Measurements from ENCODE around the gene AGR2. TPM values are rescaled to one million over a fixed set of nuclear protein-coding genes. Genes with fewer than 3 reads are reported as not detected.

The AGR2 gene
- total RNA-seq, 1 experiment from 2014 or later, result not detected

DNA sequence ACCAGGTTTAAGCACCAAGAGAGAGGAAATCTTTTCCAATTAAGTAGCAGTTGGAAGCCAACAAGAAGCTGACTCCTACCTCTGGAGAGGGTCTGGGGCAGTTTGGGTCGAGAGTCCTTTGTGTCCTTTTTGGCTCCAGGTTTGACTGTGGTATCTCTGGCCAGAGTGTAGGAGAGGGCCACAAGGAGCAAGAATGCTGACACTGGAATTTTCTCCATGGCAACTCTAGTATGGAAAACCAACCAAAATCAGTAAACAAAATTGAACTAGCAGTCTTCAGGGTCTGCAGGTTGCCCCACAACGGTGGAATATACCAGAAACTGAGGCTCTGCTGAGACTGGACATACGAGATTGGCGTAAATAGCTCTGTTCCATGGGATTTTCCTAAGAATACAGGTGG lies 3.2 kb downstream of the AGR2 start:
- Histone ChIP-seq H3K4me2 (ENCODE audit: insufficient read depth, insufficient read length, low read length) (no peak overlapping the region), H3K23me2 (ENCODE audit: insufficient read length, low read depth, low read length, poor library complexity, severe bottlenecking) (no peaks in the 10 kb centered on the region), H2AFZ (ENCODE audit: low read length) (no peak overlapping the region), H4K91ac (ENCODE audit: insufficient read length, low read depth, low read length) (no peak overlapping the region), H3K79me2 (ENCODE audit: insufficient read depth, low read length) (no peaks in the 10 kb centered on the region), H3K27ac (ENCODE audit: insufficient read length, low read depth, low read length) (no peak overlapping the region), H3K4ac (ENCODE audit: low read depth, low read length) (no peak overlapping the region), H3T11ph (ENCODE audit: low read length) (no peak overlapping the region), H3K14ac (ENCODE audit: insufficient read depth, low read length) (no peak overlapping the region), H2BK120ac (ENCODE audit: low read depth, low read length, poor library complexity, severe bottlenecking) (no peak overlapping the region), H3K4me1 (ENCODE audit: insufficient read depth, low read length) (no peaks in the 10 kb centered on the region), H2BK20ac (ENCODE audit: low read depth, low read length, poor library complexity, severe bottlenecking) (no peak overlapping the region), H2AK5ac (ENCODE audit: insufficient read length, low read length) (no peak overlapping the region), H3K23ac (ENCODE audit: insufficient read length, low read depth, low read length) (no peak overlapping the region), H3K56ac (ENCODE audit: insufficient read length, low read depth, low read length) (no peak overlapping the region), H3K27me3 (ENCODE audit: insufficient read depth, low read length) (no peaks in the 10 kb centered on the region), H4K20me1 (ENCODE audit: control insufficient read depth, insufficient read depth, insufficient read length) (no peaks in the 10 kb centered on the region), H3K18ac (ENCODE audit: insufficient read length, low read depth, low read length) (no peak overlapping the region), H3K79me1 (ENCODE audit: insufficient read depth, low read depth, low read length, poor library complexity, severe bottlenecking) (no peaks in the 10 kb centered on the region), H2BK15ac (ENCODE audit: low read depth, low read length) (no peak overlapping the region), H2BK12ac (ENCODE audit: insufficient read length, low read depth, low read length) (no peak overlapping the region), H3K9ac (ENCODE audit: extremely low read depth, insufficient read length, low read length) (no peak overlapping the region), H3K9me3 (ENCODE audit: control insufficient read depth, low read depth, low read length) (no peaks in the 10 kb centered on the region), H4K5ac (ENCODE audit: insufficient read length, low read depth, low read length) (no peak overlapping the region), H2BK5ac (ENCODE audit: insufficient read length, low read length) (no peak overlapping the region), H4K8ac (replicated peaks; ENCODE audit: insufficient read length, low read depth, low read length) (no peak overlapping the region)
- Mint-ChIP-seq H3K4me3 (no peak overlapping the region), H3K9me3 (no peaks in the 10 kb centered on the region), H3K27me3 (ENCODE audit: low read depth) (no peaks in the 10 kb centered on the region), H3K4me1 (peaks cover 3 to 8% of the 10 kb centered on the region in 2 experiments; a peak in 3 of 4 replicates), H3K27ac (no peak overlapping the region), H3K36me3 (ENCODE audit: insufficient read depth in 1 of 3, low read depth in 3 of 3) (no peaks in the 10 kb centered on the region)
- TF ChIP-seq, protein P1, sequence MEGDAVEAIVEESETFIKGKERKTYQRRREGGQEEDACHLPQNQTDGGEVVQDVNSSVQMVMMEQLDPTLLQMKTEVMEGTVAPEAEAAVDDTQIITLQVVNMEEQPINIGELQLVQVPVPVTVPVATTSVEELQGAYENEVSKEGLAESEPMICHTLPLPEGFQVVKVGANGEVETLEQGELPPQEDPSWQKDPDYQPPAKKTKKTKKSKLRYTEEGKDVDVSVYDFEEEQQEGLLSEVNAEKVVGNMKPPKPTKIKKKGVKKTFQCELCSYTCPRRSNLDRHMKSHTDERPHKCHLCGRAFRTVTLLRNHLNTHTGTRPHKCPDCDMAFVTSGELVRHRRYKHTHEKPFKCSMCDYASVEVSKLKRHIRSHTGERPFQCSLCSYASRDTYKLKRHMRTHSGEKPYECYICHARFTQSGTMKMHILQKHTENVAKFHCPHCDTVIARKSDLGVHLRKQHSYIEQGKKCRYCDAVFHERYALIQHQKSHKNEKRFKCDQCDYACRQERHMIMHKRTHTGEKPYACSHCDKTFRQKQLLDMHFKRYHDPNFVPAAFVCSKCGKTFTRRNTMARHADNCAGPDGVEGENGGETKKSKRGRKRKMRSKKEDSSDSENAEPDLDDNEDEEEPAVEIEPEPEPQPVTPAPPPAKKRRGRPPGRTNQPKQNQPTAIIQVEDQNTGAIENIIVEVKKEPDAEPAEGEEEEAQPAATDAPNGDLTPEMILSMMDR (conservative IDR thresholded peaks at IDR 0.05), result no peak
- DNase-seq, result no peak
- WGBS (ENCODE audit: extremely low coverage, insufficient read length, low lambda C conversion rate), result no CpG with 5 or more reads among the region's 4 CpGs
